Adipocyte (in vitro differentiated cells): ENCODE measurements around the gene ALG14.

Experiments used
- DNase-seq: peaks from one replicate; pipeline ENCODE4 v3.0.0-alpha.2; 2015; ENCODE audit warnings: low read depth
- H3K27me3 ChIP-seq: replicated peaks from 2 replicates; pipeline ENCODE4 v1.7.0; 2013; ENCODE audit warnings: mild to moderate bottlenecking, low read length, moderate library complexity; ENCODE audit not compliant: control insufficient read depth, insufficient read depth
- H3K36me3 ChIP-seq: 2 replicates; pipeline ENCODE4 v1.7.0; 2013; ENCODE audit warnings: low read length, mild to moderate bottlenecking, moderate library complexity; ENCODE audit not compliant: control insufficient read depth, insufficient read depth, severe bottlenecking
- H3K4me1 ChIP-seq: 2 replicates; pipeline ENCODE4 v1.7.0; 2013; ENCODE audit warnings: mild to moderate bottlenecking, low read length, moderate library complexity; ENCODE audit not compliant: control insufficient read depth, insufficient read depth
- H3K4me3 ChIP-seq: 2 replicates; pipeline ENCODE4 v1.7.0; 2013; ENCODE audit warnings: mild to moderate bottlenecking, low read length, moderate library complexity
- H3K9ac ChIP-seq: 2 replicates; pipeline ENCODE4 v1.7.0; 2013; ENCODE audit warnings: mild to moderate bottlenecking, low read length, moderate library complexity
- H3K9me3 ChIP-seq: 2 replicates; pipeline ENCODE4 v1.7.0; 2013; ENCODE audit warnings: mild to moderate bottlenecking, low read length, moderate library complexity; ENCODE audit not compliant: control insufficient read depth

Gene ALG14, protein sequence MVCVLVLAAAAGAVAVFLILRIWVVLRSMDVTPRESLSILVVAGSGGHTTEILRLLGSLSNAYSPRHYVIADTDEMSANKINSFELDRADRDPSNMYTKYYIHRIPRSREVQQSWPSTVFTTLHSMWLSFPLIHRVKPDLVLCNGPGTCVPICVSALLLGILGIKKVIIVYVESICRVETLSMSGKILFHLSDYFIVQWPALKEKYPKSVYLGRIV

GRCh38 chr1:95072532-95073419 is at the start of gene ALG14:
Gene ALG14, minus strand, starts transcription at chr1:95072951. Its CDS starts 53 bp downstream, at chr1:95072898.
- Histone ChIP-seq H3K36me3 (no peaks in the 10 kb centered on the region), H3K4me1 (peaks cover 13% of the 10 kb centered on the region), H3K9ac (peak within 1 kb of the TSS; percentile 86), H3K9me3 (no peaks in the 10 kb centered on the region), H3K4me3 (peak within 1 kb of the TSS; percentile 80), H3K27me3 (no peaks in the 10 kb centered on the region)
- peak; percentile 98 for DNase-seq

DNA sequence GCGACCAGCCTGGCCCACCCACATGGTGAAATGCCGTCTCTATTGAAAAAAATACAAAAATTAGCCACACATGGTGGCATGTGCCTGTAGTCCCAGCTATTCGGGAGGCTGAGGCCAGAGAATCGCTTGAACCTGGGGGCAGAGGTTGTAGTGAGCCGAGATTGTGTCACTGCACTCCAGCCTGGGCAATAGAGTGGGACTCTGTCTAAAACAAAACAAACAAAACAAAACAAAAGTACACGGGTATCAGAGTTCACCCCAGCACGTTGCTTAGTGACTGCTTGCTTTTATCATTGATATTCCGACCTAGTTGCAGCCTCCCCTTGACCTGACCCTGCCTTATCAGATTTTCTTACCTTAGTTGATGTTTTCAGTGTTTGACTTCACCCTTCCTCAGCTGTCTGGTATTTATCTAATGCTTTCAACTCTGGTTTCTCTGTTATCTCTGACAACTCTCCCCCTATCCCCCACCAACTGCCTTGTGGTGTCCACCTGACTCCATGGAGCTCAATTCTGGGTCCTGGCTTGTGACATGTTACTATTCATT is 49.5 kb upstream of the ALG14 start:
- no peaks in the 10 kb centered on the region for H3K9me3 ChIP-seq
- DNase-seq: no peak
- H3K36me3 ChIP-seq: no peaks in the 10 kb centered on the region
- H3K27me3 ChIP-seq: peaks cover 15% of the 10 kb centered on the region
- no peak overlapping the region for H3K4me3 ChIP-seq
- no peaks in the 10 kb centered on the region for H3K4me1 ChIP-seq
- no peak overlapping the region for H3K9ac ChIP-seq

DNA sequence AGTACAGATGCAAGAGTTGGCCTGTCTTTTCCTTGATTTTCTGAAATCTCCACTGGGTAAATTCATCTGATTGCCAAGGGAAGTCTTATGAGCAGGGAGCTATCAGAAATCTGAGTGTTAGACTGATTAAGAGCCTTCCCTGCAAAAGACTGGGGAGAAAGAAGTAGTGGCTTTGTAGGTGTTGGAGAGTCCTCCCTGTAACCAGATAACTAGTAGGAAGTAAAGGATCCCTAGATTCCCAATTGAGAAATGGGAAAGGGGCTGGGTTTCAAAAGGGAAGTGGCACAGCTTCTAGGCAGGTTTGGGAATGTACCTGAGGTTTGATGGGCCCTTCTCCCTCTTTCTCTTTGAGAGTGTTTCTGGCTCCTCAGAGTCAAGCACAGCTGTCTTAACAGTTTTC is 46.5 kb upstream of the ALG14 start:
- H3K36me3 ChIP-seq: no peaks in the 10 kb centered on the region
- DNase-seq: no peak
- no peaks in the 10 kb centered on the region for H3K9me3 ChIP-seq
- H3K9ac ChIP-seq: no peak overlapping the region
- no peaks in the 10 kb centered on the region for H3K4me1 ChIP-seq
- peaks cover 15% of the 10 kb centered on the region for H3K27me3 ChIP-seq
- H3K4me3 ChIP-seq: no peak overlapping the region

GRCh38 chr1:95118710-95119109 is 46.0 kb upstream of the ALG14 start:
- Histone ChIP-seq H3K4me1 (no peaks in the 10 kb centered on the region), H3K36me3 (no peaks in the 10 kb centered on the region), H3K4me3 (no peak overlapping the region), H3K9ac (no peak overlapping the region), H3K9me3 (no peaks in the 10 kb centered on the region), H3K27me3 (peaks cover 15% of the 10 kb centered on the region)
- no peak for DNase-seq

- no peaks in the 10 kb centered on the region for H3K9me3 ChIP-seq
- peak overlapping the region; percentile 70 for H3K9ac ChIP-seq
- no peak for DNase-seq
- peak overlapping the region; percentile 87 for H3K4me3 ChIP-seq
- H3K4me1 ChIP-seq: no peaks in the 10 kb centered on the region
- H3K27me3 ChIP-seq: peaks cover 15% of the 10 kb centered on the region
- no peaks in the 10 kb centered on the region for H3K36me3 ChIP-seq
These were observed 45.3 kb upstream of the ALG14 start for GRCh38 chr1:95118067-95118499.

GRCh38 chr1:95117207-95118066 is 44.7 kb upstream of the ALG14 start, which contains the start of gene TLCD4:
Gene TLCD4, plus strand, starts transcription at chr1:95117355. Its CDS starts 26,547 bp downstream, at chr1:95143902.
- no peaks in the 10 kb centered on the region for H3K4me1 ChIP-seq
- H3K36me3 ChIP-seq: no peaks in the 10 kb centered on the region
- H3K9ac ChIP-seq: peak within 1 kb of the TSS; percentile 70
- peak within 1 kb of the TSS; percentile 87 for H3K4me3 ChIP-seq
- DNase-seq: peak; percentile 69
- no peaks in the 10 kb centered on the region for H3K9me3 ChIP-seq
- H3K27me3 ChIP-seq: peaks cover 15% of the 10 kb centered on the region

DNA sequence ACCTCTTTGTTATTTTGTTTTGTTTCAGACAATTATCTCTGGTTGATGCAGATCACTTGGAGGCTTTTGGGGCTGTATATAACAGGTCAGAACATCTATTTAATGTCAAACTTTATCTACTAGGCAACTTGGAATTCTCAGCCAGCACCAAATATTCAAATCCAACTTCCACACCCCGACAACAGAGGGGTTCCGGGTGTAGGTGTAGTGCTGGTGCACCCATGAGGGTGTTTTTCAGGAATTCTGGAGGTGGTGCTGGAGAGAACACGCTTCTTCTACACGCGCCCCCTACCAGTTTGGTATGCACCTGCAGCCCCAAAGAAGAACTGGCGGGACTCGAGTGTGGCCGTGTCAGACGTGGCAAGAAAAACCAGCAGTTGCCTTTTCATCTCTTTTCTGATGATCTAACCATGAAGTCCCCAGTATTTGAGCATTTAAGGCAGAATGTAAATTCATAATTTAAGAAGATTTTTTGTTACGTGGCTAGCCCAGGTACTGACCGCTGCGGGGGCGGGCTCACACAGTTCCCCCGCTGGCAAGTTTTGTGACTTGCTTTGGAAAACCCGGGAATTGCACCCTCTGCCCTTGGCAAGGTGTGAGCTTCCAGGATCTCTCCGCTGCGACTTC is 43.9 kb upstream of the ALG14 start:
- peak overlapping the region; percentile 87 for H3K4me3 ChIP-seq
- H3K4me1 ChIP-seq: no peaks in the 10 kb centered on the region
- peaks cover 15% of the 10 kb centered on the region for H3K27me3 ChIP-seq
- DNase-seq: peak; percentile 58
- H3K9ac ChIP-seq: peak overlapping the region; percentile 70
- H3K9me3 ChIP-seq: no peaks in the 10 kb centered on the region
- no peaks in the 10 kb centered on the region for H3K36me3 ChIP-seq

DNA sequence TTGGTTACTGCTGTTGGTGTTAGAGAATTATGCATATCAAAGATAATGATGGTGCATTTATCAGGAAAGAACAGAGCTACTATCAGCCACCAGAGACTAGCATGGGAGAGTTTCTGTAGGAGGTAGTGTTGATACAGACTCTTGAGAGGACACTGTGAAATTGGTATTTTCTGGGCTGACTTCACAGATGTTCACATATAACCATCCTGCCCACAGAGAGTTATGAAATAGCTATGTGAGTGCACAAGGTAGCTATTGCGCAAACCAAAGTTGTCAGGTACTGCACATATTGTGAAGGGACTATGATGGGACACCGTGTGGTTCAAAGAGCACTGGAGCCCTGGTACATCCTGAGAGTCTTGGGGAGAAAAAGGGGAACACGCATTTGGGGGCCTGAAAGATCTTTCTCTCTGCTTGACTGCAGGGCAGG is 43.0 kb upstream of the ALG14 start:
- DNase-seq: no peak

GRCh38 chr1:95113684-95114083 is 40.9 kb upstream of the ALG14 start:
- Histone ChIP-seq H3K9ac (no peak overlapping the region), H3K4me1 (no peaks in the 10 kb centered on the region), H3K4me3 (no peak overlapping the region), H3K36me3 (no peaks in the 10 kb centered on the region), H3K9me3 (no peaks in the 10 kb centered on the region), H3K27me3 (peaks cover 7% of the 10 kb centered on the region)
- no peak for DNase-seq

More for the DNA sequence above, 43.0 kb upstream of the ALG14 start:
- Histone ChIP-seq H3K9me3 (no peaks in the 10 kb centered on the region), H3K4me1 (no peaks in the 10 kb centered on the region), H3K36me3 (no peaks in the 10 kb centered on the region), H3K4me3 (no peak overlapping the region), H3K9ac (no peak overlapping the region), H3K27me3 (peaks cover 15% of the 10 kb centered on the region)

DNA sequence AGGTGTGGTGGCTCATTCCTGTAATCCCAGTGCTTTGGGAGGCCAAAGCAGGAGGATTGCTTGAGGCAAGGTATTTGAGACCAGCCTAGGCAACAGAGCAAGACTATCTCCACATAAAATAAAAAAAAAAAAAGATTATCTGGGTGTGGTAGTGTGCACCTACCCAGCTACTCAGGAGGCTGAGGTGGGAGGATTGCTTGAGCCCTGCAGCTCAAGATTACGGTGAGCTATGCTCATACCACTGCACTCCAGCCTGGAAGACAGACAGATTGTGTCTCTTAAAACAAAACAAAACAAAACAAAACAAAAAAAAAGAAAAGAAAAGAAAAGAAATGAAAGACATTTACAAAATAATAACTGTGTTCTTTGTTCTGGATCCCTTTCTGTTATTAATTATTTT is 38.3 kb upstream of the ALG14 start:
- DNase-seq: no peak
- Histone ChIP-seq H3K9me3 (no peaks in the 10 kb centered on the region), H3K4me1 (no peaks in the 10 kb centered on the region), H3K36me3 (no peaks in the 10 kb centered on the region), H3K27me3 (no peaks in the 10 kb centered on the region), H3K9ac (no peak overlapping the region), H3K4me3 (no peak overlapping the region)
